GM18502 (cell line): Measurements from ENCODE around the gene DOCK8.
"Not testable (repeated sequence)": the region's sequence is repeated elsewhere in the genome, so short reads cannot be mapped to it uniquely, and the experiment has no call there.

ENCODE experiments used
- ATAC-seq: cut with Tn5 transposase; IDR thresholded peaks from one replicate; pipeline ENCODE4 v1.9.1; 2021; ENCODE audit warnings: mild to moderate bottlenecking; ENCODE audit not compliant: unreplicated experiment, poor library complexity

DOCK8 gene

DNA sequence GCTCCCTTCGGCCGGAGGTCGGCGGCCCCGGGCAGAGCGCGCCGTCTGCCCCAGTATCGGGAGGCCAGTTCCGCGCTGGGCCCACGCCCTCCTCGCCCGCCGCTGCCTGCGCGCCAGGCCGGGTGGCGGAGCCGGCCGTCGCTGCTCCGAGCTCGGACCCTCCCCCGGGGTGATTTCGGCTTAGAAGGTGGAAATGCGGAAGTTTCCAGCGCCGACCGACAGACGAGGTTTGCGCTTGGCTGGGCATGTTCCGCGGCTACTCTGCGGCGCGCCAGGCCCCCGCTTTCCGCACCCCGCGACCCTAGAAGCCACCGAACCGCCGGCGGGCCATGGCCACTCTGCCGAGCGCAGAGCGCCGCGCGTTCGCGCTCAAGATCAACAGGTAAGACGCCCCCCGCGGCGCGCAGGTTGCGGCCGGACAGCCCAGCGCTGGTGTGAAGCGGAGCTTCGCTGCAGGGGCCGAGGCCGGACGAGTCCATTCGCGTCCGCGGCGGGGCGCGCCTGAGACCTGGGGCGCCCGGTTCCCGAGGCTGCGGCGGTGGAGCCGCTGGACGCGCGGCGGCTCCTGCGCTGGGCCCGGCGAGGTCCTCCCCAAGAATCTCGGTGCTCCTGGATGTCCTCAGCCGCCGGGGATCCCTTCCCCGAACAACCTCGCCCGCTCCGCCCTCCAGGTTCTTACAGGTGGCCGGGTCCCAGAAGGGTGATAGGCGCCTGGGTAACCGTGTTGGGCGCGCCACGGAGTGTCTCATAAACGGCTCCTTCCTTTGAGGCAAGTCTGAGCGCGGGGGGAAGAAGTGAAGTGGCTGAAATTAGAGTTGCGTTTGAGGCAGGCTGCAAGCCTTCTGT lies at the start of gene DOCK8:
DOCK8 (plus strand) TSS at position 218 of the 846 bp plus-strand sequence; CDS start at position 330, 112 bp downstream.
- ATAC-seq, result peak; percentile 82

- ATAC-seq, result not testable (repeated sequence)
These were observed 44.9 kb upstream of the DOCK8 start for GRCh38 chr9:169757-170156.

GRCh38 chr9:178140-178825 lies 36.4 kb upstream of the DOCK8 start:
- ATAC-seq, result not testable (repeated sequence)

DNA sequence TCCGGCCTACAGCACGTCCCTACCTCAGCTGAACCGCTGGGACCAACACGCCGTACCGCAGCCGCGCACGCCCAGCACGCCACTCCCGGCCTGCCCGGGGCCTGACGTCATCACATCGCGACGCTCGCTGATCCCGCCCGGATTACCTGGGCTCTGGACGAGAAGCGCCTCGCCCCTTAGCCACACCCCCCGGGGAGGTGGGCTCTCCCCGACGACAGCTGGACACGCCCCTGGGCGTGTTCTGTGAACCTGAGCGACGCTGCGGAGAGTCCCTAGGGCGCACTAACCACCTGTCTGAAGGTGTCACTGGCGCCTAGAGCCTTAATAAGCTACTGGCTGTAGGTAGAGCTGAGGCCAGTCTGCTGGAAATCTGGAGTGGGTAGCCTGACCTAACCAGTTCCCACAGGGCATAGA lies 35.7 kb upstream of the DOCK8 start, which contains the start of gene ZNG1A:
ZNG1A (minus strand) TSS at position 87 of the 414 bp plus-strand sequence. CDS start 87 bp downstream, outside the sequence.
- ATAC-seq, result not testable (repeated sequence)

- not testable (repeated sequence) for ATAC-seq
These were observed 15.1 kb upstream of the DOCK8 start for GRCh38 chr9:199601-200000.

DNA sequence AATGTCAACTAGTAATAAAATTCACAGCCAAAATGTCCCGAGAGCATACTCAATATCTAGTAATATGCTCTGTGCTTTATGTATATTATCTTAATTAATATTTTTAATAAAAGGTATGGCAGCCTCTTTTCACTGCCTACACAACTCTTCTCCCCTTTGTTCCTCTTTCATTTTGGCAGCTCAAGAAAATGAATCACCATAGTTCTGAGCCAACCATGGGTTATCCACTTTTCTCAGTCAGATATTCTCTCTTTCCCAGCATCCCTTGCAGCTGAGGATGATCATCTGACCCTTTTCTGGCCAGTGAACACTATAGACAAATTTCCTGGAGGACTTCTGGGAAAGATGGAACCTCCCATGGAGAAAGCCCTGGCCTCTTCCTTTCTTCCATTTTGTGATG lies 8.2 kb upstream of the DOCK8 start:
- ATAC-seq, result no peak

- ATAC-seq, result no peak
These were observed 5.4 kb upstream of the DOCK8 start for GRCh38 chr9:209143-209758.

DNA sequence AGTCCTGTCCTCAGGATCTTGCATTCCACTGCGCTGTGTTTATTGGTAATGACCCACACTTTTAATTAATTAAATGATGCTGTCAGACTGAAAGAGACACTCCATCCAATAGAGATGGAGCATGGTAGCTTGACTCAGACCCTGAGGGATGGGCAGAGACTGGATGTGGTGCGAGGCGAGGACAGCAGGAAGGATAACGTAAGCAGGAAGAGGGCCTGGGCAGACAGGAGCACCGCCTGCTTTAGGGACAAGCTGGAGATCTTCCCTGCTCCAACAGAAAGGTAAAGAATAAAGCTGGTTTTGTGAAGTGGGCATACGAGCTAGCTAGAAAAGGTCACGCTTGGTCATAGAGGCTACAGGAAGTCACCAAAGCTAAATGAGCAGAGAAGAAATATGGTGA lies 3.6 kb upstream of the DOCK8 start:
- ATAC-seq, result no peak

GRCh38 chr9:211557-211956 lies 3.1 kb upstream of the DOCK8 start:
- no peak for ATAC-seq

DNA sequence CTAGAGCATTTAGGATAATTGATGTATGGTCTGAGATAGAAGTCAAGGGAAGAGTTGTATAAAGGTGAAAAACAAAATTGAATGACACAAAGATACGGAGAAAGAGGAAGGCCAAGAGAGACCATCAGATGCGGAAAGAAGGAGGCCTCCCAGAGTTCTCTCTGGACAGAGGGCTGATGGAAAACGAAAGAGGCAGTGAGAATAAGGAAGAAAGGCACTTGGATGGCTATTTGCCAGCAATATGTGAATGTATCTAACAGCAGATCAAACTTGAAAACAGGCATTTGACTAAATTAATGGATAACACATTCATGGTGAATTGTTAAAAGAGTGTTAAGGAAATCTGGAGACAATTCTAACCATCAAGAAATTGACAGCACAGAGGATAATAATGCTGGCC lies 2.4 kb upstream of the DOCK8 start:
- ATAC-seq, result no peak

DNA sequence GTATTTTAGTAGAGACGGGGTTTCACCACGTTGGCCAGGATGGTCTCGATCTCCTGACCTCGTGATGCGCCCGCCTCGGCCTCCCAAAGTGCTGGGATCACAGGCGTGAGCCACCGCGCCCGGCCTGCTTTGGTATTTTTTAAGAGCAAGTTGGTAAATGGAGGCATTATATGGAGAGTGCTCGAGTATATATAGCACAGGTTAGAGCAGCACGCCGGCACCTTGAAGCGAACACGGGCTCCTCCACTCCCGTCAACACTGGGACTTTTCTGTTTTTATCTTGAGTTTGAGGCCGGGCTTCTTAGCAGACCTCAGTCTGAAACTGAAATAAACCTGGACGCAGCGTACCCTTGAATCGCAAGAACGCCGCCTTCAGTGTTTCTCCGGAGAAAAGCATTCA lies 764 bp upstream of the DOCK8 start:
- ATAC-seq, result not testable (repeated sequence)

DNA sequence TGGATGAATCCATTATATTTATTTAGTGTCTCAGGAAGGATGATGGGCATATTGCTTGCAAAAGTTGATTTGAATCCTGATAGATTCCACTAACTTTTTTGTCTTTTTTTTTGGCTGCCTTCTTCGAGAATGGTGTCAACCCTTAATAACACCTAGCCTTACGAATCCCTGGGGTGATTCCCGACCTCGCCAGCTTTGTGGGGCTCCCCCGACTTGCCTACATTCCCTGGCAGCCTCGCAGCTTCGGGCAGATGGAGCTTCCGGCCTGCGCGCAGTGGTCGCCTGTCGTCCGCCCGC lies 366 bp upstream of the DOCK8 start:
- no peak for ATAC-seq

GRCh38 chr9:215631-216155 lies 1.0 kb downstream of the DOCK8 start:
- no peak for ATAC-seq

DNA sequence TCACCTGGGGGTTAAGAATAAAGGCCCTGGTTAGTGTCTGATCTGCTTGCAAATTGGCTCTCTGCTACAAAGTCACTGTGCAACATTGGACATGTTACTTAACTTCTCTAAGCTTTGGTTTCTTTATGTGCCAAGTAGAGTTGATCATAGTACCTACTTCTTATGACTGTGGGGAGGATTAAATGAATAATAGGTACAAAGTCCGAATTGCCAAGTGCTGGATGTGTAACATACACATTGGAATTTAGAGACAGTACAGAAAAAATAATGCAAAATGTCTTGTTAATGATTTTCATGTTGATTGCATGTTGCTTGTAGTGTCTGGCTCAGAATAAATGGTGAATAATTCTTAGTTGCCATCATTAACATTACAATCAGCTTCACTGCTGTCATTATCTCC lies 2.2 kb downstream of the DOCK8 start:
- no peak for ATAC-seq

GRCh38 chr9:217950-218349 lies 3.3 kb downstream of the DOCK8 start:
- ATAC-seq, result no peak

- not testable (repeated sequence) for ATAC-seq
These were observed 4.4 kb downstream of the DOCK8 start for GRCh38 chr9:219036-219435.

DNA sequence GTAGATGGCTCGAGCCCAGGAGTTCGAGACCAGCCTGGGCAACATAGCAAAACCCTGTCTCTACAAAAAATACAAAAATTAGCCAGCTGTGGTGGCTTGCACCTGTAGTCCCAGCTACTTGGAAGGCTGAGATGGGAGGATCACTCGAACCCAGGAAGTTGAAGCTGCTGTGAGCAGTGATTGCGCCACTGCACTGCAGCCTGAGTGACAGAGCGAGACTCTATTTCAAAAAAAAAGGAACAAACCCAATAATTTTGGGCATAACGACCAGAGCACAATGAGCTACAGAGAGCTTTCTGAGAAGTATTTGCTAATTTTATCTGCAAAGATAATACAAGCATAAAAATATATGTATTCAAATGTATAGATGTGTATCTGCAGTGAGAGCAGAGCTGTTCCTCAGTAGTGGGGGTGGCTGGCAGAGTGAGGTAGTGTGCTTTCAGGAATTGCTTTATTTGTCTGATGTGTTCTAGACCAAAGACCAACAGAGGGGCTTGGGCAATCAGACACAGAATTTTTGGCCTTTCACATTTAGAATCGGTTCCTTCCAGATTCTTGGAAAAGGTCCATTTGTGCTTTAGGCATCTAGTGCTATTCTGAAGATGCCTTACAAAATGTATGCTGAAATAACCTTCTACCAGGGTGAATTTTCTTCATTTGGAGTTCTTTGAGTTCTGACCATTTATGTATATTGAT lies 5.2 kb downstream of the DOCK8 start:
- ATAC-seq, result no peak

- ATAC-seq, result peak; percentile 39
These were observed 7.5 kb downstream of the DOCK8 start for GRCh38 chr9:221989-222776.

DNA sequence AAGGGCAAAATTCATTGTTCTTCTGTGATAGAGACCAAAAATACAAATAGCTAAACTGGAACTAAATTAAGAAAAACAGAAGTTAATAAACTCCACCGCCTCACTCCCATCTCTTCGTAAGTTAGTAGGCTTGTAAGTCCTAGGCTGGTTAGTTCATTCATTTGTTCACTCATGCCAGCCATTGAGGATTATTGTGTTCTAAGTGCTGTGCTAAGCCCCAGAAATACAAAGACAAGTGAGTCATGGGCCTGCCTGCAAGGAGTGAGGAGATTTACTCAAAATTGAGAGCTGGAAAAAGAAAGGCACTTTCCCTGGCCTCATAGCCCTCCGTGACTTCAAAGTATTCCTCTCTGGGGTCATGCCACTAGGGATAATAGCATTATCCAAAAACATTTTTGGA lies 8.5 kb downstream of the DOCK8 start:
- ATAC-seq, result no peak

DNA sequence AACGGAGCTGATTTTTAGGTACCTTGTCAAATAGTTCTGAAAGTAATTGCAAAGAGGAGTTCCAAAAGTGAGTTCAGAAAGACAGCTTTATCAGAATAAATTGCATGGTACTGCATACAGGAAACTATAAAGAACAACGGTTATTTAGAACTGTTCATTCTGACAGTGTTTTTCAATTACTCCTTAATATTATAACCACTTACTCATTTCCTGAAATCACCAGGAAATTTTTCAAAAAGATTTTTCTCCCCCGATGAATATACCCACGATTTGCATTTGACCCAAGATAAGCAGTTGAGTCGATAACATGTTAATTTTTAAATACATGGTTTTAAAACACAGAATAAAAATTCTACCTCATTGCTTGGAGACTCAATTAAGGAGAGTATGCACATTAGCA lies 9.4 kb downstream of the DOCK8 start:
- no peak for ATAC-seq
